Mucosa of rectum (tissue), 2 donors: ENCODE data around the gene PTPRG.

ENCODE experiments used
- H3K27ac ChIP-seq, 2 donors: one replicate each; pipeline ENCODE4 v1.7.0; 2013; ENCODE audit warnings: inconsistent platforms in 2 of 2, low read depth in 2 of 2, low read length in 2 of 2
- H3K27me3 ChIP-seq, 2 donors: one replicate each; pipeline ENCODE4 v1.7.0; 2013; ENCODE audit warnings: low read length in 2 of 2; ENCODE audit not compliant: control insufficient read depth in 2 of 2, insufficient read depth in 2 of 2
- H3K36me3 ChIP-seq, 2 donors: one replicate each; pipeline ENCODE4 v1.7.0; 2013; ENCODE audit warnings: low read length in 2 of 2; ENCODE audit not compliant: control insufficient read depth in 2 of 2, insufficient read depth in 2 of 2
- H3K4me1 ChIP-seq, 2 donors: one replicate each; pipeline ENCODE4 v1.7.0; 2013; ENCODE audit warnings: low read length in 2 of 2, mild to moderate bottlenecking in 1 of 2; ENCODE audit not compliant: control insufficient read depth in 2 of 2, insufficient read depth in 2 of 2
- H3K4me3 ChIP-seq, 2 donors: one replicate each; pipeline ENCODE4 v1.7.0; 2013; ENCODE audit warnings: low read length in 2 of 2
- H3K9ac ChIP-seq, 2 donors: one replicate each; pipeline ENCODE4 v1.7.0; 2013; ENCODE audit warnings: low read length in 2 of 2, low read depth in 1 of 2, mild to moderate bottlenecking in 1 of 2
- H3K9me3 ChIP-seq, 2 donors: one replicate each; pipeline ENCODE4 v1.7.0; 2013; ENCODE audit warnings: low read length in 2 of 2; ENCODE audit not compliant: control insufficient read depth in 2 of 2
- donor health status: healthy.
- donor health status: Normal muscosa, but diverticular disease.

Gene PTPRG

DNA sequence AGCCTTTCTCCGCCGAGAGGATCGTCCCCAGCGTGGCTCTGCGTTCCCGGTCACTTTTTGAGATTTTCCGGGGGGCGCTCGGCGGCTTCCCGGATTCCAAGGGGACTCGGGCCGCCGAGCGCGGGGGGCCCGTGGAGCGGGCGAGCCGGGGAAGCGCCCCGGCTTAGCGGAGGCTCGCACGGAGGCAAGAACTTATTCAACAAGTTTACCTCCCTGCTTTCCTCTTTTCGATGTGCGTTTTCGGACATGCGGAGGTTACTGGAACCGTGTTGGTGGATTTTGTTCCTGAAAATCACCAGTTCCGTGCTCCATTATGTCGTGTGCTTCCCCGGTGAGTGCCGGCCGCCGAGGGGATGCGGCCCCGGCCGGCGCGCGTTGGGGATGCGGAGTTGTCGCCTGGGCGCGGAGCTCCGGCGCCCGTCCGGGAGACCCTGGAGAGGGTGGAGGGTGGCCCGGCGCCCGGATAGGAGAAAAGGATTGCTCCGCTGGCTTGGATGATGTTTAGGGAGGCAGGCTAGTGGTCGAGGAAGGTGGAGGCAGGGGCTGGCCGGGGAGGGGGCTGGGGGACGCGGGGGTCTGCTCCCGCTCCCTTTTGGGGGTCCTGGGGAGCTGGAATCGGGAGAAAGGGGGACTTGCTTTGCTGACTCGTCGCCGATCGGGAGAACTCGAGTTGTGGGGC is 810 bp downstream of the PTPRG start:
- Histone ChIP-seq H3K4me3 (peak overlapping the region; percentile 83 to 85), H3K27ac (peak overlapping the region; percentile 78 to 91), H3K9ac (peak overlapping the region; percentile 70 to 71), H3K36me3 (no peaks in the 10 kb centered on the region), H3K4me1 (peaks cover 15 to 17% of the 10 kb centered on the region in 2 donors), H3K27me3 (peaks cover 0 to 3% of the 10 kb centered on the region in 2 donors), H3K9me3 (no peaks in the 10 kb centered on the region)

GRCh38 chr3:61562721-61563312 is 1.4 kb downstream of the PTPRG start:
- Histone ChIP-seq H3K9ac (peak overlapping the region; percentile 41 to 71), H3K36me3 (no peaks in the 10 kb centered on the region), H3K27ac (peak overlapping the region; percentile 78 to 91), H3K4me3 (peak overlapping the region; percentile 83 to 85), H3K9me3 (no peaks in the 10 kb centered on the region), H3K4me1 (peaks cover 15 to 17% of the 10 kb centered on the region in 2 donors), H3K27me3 (peaks cover 0 to 3% of the 10 kb centered on the region in 2 donors)

GRCh38 chr3:61563313-61564271 is 2.2 kb downstream of the PTPRG start:
- Histone ChIP-seq H3K27ac (no peak overlapping the region), H3K27me3 (peaks cover 0 to 3% of the 10 kb centered on the region in 2 donors), H3K4me3 (peak overlapping the region; percentile 83 to 85), H3K4me1 (peaks cover 15 to 17% of the 10 kb centered on the region in 2 donors), H3K9me3 (no peaks in the 10 kb centered on the region), H3K9ac (peak overlapping the region; percentile 41 to 71), H3K36me3 (no peaks in the 10 kb centered on the region)

DNA sequence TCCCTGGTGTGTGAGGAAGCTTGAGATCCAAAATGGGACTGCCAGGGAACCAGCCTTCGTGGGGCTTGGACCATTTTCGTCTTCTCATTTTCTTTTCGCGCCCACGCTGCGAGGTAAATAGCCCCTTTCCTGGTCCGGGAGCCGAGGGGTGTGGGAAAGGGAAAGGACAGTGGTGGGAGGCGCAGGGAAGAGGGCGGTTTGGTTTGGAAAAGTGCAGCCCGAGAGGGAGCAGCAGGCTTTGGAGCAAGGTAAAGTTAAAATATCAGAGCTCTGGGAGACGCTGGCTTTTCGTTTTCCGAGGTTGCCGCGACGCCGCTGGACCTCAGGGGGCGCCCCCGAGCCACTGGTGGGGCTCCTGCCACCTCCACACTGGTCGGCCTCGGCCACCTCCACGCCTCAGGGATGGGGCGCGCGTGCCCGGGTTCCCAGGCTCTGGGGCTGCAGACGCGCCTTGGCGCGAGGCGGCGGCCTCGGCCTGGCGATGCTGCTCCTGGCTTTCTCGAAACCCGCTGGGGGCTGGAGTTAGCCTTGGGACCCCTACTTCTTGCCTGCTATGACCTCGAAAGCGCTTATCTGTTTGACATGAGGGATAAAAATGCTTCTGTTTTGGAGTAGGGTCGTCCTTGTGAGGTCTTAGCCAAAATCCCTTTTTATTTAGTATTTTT is 3.2 kb downstream of the PTPRG start:
- Histone ChIP-seq H3K4me3 (peak overlapping the region; percentile 83 to 85), H3K9ac (peak overlapping the region; percentile 5 to 71), H3K4me1 (peaks cover 15 to 17% of the 10 kb centered on the region in 2 donors), H3K9me3 (no peaks in the 10 kb centered on the region), H3K27ac (no peak overlapping the region), H3K36me3 (no peaks in the 10 kb centered on the region), H3K27me3 (peaks cover 0 to 3% of the 10 kb centered on the region in 2 donors)

- H3K9ac ChIP-seq, result no peak overlapping the region
- no peaks in the 10 kb centered on the region for H3K36me3 ChIP-seq
- H3K4me1 ChIP-seq, result peaks cover 17 to 18% of the 10 kb centered on the region in 2 donors
- no peak overlapping the region for H3K27ac ChIP-seq
- H3K4me3 ChIP-seq, result no peak overlapping the region
- H3K9me3 ChIP-seq, result no peaks in the 10 kb centered on the region
- peaks cover 0 to 3% of the 10 kb centered on the region in 2 donors for H3K27me3 ChIP-seq
These were observed 4.2 kb downstream of the PTPRG start for GRCh38 chr3:61565569-61565968.

- peaks cover 15 to 17% of the 10 kb centered on the region in 2 donors for H3K4me1 ChIP-seq
- H3K9me3 ChIP-seq, result no peaks in the 10 kb centered on the region
- H3K27ac ChIP-seq, result no peak overlapping the region
- H3K27me3 ChIP-seq, result peaks cover 0 to 3% of the 10 kb centered on the region in 2 donors
- no peak overlapping the region for H3K9ac ChIP-seq
- H3K36me3 ChIP-seq, result no peaks in the 10 kb centered on the region
- H3K4me3 ChIP-seq, result no peak overlapping the region
These were observed 6.8 kb downstream of the PTPRG start for GRCh38 chr3:61568127-61568526.

GRCh38 chr3:61569856-61570580 is 8.6 kb downstream of the PTPRG start:
- Histone ChIP-seq H3K36me3 (no peaks in the 10 kb centered on the region), H3K27me3 (no peaks in the 10 kb centered on the region), H3K4me3 (no peak overlapping the region), H3K27ac (no peak overlapping the region), H3K9me3 (no peaks in the 10 kb centered on the region), H3K9ac (no peak overlapping the region), H3K4me1 (peaks cover under 1 to 2% of the 10 kb centered on the region in 2 donors)

GRCh38 chr3:61570813-61571212 is 9.4 kb downstream of the PTPRG start:
- peaks cover 0 to 2% of the 10 kb centered on the region in 2 donors for H3K4me1 ChIP-seq
- H3K9ac ChIP-seq, result no peak overlapping the region
- H3K36me3 ChIP-seq, result no peaks in the 10 kb centered on the region
- no peaks in the 10 kb centered on the region for H3K27me3 ChIP-seq
- no peak overlapping the region for H3K27ac ChIP-seq
- no peak overlapping the region for H3K4me3 ChIP-seq
- H3K9me3 ChIP-seq, result no peaks in the 10 kb centered on the region
